GM21360 (cell line): ENCODE results near the gene UMAD1.
A peak's percentile ranks its signal among the peaks of the same experiment; 100 is the strongest.

Source experiments
- ATAC-seq: cut with Tn5 transposase; IDR thresholded peaks from one replicate; pipeline ENCODE4 v1.9.1; 2021; ENCODE audit warnings: mild to moderate bottlenecking, moderate library complexity; ENCODE audit not compliant: unreplicated experiment

Gene UMAD1

GRCh38 chr7:7761340-7761973 is 120.9 kb downstream of the UMAD1 start:
- no peak for ATAC-seq

- ATAC-seq = no peak
Measured at GRCh38 chr7:7761974-7762779, 121.6 kb downstream of the UMAD1 start.

GRCh38 chr7:7764520-7765396 is 124.2 kb downstream of the UMAD1 start:
- ATAC-seq = no peak

GRCh38 chr7:7765422-7765821 is 124.9 kb downstream of the UMAD1 start:
- peak; percentile 65 for ATAC-seq

GRCh38 chr7:7766671-7767070 is 126.1 kb downstream of the UMAD1 start:
- ATAC-seq = no peak

- ATAC-seq = no peak
Measured at GRCh38 chr7:7768977-7769709, 128.6 kb downstream of the UMAD1 start.

- ATAC-seq = no peak
Measured at GRCh38 chr7:7769710-7770627, 129.4 kb downstream of the UMAD1 start.

- no peak for ATAC-seq
Measured at GRCh38 chr7:7771452-7771851, 130.9 kb downstream of the UMAD1 start.

GRCh38 chr7:7772397-7772821 is 131.9 kb downstream of the UMAD1 start:
- ATAC-seq = no peak

GRCh38 chr7:7773334-7774309 is 133.1 kb downstream of the UMAD1 start:
- ATAC-seq = peak; percentile 62

GRCh38 chr7:7779888-7780287 is 139.3 kb downstream of the UMAD1 start:
- no peak for ATAC-seq

- no peak for ATAC-seq
Measured at GRCh38 chr7:7783001-7783400, 142.4 kb downstream of the UMAD1 start.

- ATAC-seq = no peak
Measured at GRCh38 chr7:7785344-7785973, 144.9 kb downstream of the UMAD1 start.

GRCh38 chr7:7786595-7786994 is 146.0 kb downstream of the UMAD1 start:
- ATAC-seq = no peak

GRCh38 chr7:7789551-7789988 is 149.0 kb downstream of the UMAD1 start:
- ATAC-seq = peak; percentile 99

GRCh38 chr7:7790041-7790741 is 149.6 kb downstream of the UMAD1 start:
- no peak for ATAC-seq

- no peak for ATAC-seq
Measured at GRCh38 chr7:7791523-7791922, 151.0 kb downstream of the UMAD1 start.
